ENCODE results near the gene PM20D1.

PM20D1 gene

DNA sequence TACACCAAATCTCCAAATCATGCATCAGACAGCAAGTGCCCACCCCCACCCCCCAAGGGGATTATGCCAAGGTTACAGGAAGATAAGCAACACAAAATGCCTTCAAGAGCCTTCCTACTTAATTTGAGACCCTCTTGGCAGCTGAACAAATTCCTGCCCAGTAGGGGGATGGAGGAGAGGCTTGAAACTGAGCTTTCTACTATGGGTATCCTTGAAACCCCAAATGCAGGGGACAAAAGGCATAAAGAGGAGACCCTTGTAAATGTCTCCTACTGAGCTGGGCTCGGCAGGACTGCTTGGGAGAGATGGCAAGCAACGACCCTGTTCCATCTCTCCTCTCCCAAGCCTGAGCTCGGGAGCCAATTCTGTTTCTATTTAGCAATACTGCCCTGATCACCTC is 40.5 kb downstream of the PM20D1 start:
- no peak for DNase-seq (ENCODE audit: low read depth, low spot score)
- TF ChIP-seq CTCF (IDR thresholded peaks at IDR 0.05; ENCODE audit: insufficient read depth, low read length, missing control alignments), result no peak
- ChIA-PET CTCF (interaction anchor here (0.9 to 5.0 kb wide), 5 partner anchors 10 to 167 kb away, joined by 4 to 25 read pairs (median 9); no protein-coding TSS in a partner anchor), POLR2A (no interaction called here)
- H3K4me3 ChIP-seq (ENCODE audit: low read depth, low read length), result no peak overlapping the region

- ChIA-PET POLR2A (no interaction called here), CTCF (interaction anchor here (0.8 to 5.3 kb wide), 6 partner anchors 13 to 179 kb away, joined by 3 to 53 read pairs (median 4); no protein-coding TSS in a partner anchor)
- TF ChIP-seq CTCF (IDR thresholded peaks at IDR 0.05; ENCODE audit: insufficient read depth, low read length, missing control alignments), result no peak
- DNase-seq (ENCODE audit: low read depth, low spot score), result no peak
- H3K4me3 ChIP-seq (ENCODE audit: low read depth, low read length), result no peak overlapping the region
These were observed 44.7 kb downstream of the PM20D1 start for GRCh38 chr1:205805082-205805711.

DNA sequence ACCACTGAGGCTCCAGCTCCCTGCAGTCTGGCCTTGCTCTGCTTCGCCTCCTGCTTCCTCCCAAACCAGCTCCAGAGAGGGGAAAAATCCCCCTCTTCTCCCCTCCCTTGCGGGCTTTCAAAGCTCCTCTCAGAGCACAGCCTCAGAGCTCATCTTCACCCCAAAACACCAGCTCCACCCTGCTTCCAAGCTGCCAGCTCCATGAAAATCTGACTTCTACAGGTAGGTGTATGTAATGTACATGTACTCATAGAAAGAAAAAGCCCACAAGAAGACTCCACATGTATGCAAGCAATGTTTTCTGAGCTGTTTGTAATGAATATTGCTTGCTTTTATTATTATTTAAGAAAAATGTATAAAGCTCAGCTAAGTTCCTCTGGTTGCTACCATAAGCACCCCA is 45.3 kb downstream of the PM20D1 start:
- ChIA-PET POLR2A (no interaction called here), CTCF (interaction anchor here (0.8 to 5.3 kb wide), 6 partner anchors 12 to 180 kb away, joined by 3 to 53 read pairs (median 4); no protein-coding TSS in a partner anchor)
- TF ChIP-seq CTCF (IDR thresholded peaks at IDR 0.05; ENCODE audit: insufficient read depth, low read length, missing control alignments), result no peak
- no peak for DNase-seq (ENCODE audit: low read depth, low spot score)
- no peak overlapping the region for H3K4me3 ChIP-seq (ENCODE audit: low read depth, low read length)

DNA sequence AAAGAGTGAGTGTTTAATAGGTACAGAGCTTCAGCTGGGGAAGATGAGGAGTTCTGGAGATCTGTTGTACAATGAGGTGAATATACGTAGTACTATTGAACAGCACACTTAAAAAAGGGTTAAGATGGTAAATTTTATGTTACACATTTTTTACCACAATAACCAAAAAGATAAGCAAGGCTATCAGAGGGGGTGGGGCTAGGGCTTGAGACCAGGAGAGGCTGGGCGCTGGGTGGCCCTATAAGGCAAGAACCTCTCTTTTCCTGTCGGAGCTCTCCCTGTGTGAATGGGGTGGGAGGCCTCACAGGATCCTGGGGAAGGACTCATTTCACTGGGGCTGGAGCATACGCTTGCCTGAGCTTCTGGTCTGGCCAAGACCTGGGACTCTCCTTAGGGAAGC is 45.9 kb downstream of the PM20D1 start:
- no peak for TF ChIP-seq CTCF (IDR thresholded peaks at IDR 0.05; ENCODE audit: insufficient read depth, low read length, missing control alignments)
- no peak for DNase-seq (ENCODE audit: low read depth, low spot score)
- ChIA-PET CTCF (interaction anchor here (1.2 to 5.3 kb wide), 5 partner anchors 11 to 180 kb away, joined by 3 to 53 read pairs (median 4); no protein-coding TSS in a partner anchor), POLR2A (no interaction called here)
- no peak overlapping the region for H3K4me3 ChIP-seq (ENCODE audit: low read depth, low read length)

DNA sequence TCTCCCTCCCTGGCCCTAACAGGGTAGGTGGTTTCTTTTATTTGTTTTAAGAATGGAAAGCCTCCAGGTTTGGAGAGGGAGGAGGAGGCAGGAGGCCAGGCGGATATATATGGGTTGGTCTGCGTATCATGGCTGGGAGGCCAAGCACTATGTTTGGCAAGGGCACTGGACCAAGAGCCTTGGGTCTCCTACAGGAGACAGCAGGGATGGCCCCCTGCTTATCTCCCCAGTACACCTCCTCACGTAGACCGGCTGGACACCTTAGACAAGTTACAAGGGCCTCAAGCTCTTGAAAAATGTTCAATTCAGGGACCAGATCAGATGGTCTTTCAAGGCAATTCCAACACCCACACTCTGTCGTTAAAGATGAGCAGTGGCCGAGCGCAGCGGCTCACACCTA is 47.9 kb downstream of the PM20D1 start:
- DNase-seq (ENCODE audit: low read depth, low spot score), result no peak
- ChIA-PET POLR2A (no interaction called here), CTCF (interaction anchor here (0.9 to 2.8 kb wide), 5 partner anchors 9 to 175 kb away, joined by 3 to 24 read pairs (median 3); no protein-coding TSS in a partner anchor)
- no peak for TF ChIP-seq CTCF (IDR thresholded peaks at IDR 0.05; ENCODE audit: insufficient read depth, low read length, missing control alignments)
- no peak overlapping the region for H3K4me3 ChIP-seq (ENCODE audit: low read depth, low read length)

DNA sequence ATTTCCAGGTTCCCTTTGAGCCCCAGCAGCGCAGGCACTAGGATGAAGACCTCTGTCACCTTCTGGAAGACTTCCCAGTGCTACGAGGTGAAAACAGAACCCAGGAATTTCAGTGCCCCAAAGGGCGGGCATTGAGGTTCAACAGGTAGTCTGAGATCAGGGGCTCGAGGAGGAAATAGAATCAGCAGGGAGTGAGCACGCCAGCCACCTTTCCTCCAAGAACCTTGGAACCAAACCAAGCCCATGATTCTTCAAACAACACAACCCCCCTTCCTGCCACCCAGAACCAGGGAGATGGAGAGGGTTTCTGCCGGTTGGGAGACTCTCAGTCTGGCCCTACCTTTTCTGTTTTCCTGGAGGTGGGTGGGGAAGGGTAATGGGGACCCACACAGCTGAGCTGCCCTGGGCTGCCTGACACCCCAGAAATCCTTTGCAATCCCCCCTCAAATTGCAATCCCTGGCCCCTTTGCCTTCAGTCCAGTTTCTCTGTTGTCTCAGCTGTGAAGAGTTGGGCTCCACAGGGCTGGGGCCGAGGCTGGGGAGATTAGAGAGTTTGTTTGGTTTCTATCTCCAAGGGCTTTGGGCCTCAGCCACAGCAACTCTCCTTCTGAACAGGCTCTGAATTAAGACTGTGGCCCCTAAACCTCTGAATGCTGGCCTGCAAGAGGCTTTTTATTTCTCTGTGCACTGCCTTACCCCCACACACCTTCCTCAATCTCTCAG is 48.8 kb downstream of the PM20D1 start:
- no peak for TF ChIP-seq CTCF (IDR thresholded peaks at IDR 0.05; ENCODE audit: insufficient read depth, low read length, missing control alignments)
- CTCF ChIA-PET, result interaction anchor here (0.9 to 2.8 kb wide), 4 partner anchors 9 to 176 kb away, joined by 3 to 24 read pairs (median 3); no protein-coding TSS in a partner anchor
- POLR2A ChIA-PET, result no interaction called here
- DNase-seq (ENCODE audit: low read depth, low spot score), result no peak
- H3K4me3 ChIP-seq (ENCODE audit: low read depth, low read length), result no peak overlapping the region
